Activated CD8-positive, alpha-beta memory T cell treated with anti-CD3 and anti-CD28 coated beads for 48 hours (primary cell): ENCODE results near the gene SLC22A23.

ENCODE experiments used
- DNase-seq, 3 experiments: peaks; one replicate each; pipeline ENCODE4 v3.0.0-alpha.2; 2020; ENCODE audit warnings: low read depth in 2 of 3, low spot score in 2 of 3

SLC22A23 gene

DNA sequence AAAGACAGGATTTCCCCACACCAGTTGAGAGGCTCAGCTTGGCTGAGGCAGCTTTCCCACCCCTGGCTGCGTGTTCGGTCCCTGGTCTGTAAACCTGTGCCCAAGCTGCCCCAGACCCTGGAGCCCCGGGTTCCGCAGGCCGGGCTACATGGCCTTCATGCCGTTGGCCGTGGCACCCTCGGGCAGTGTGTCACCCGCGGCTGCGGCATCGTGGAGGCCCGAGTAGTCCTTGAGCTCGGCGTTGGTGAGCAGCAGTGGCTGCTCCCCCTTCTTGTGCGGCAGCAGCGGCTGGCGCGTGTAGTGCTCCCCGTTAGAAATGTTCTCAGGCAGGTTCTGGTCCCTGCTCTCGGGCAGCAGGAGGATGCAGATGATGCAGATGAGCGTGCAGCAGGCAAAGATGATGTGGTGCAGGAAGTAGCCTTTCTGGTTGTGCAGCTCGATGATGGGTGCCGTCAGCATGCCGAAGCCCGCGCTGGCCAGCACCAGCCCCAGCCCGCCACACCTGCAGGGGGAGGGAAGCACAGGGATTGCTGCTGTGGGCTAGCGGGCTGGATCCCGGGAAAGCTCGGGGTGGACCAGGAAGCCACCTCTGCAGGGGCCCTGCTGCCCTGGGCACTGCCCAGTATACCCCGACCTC is 183.8 kb downstream of the SLC22A23 start:
- no peak for DNase-seq

DNA sequence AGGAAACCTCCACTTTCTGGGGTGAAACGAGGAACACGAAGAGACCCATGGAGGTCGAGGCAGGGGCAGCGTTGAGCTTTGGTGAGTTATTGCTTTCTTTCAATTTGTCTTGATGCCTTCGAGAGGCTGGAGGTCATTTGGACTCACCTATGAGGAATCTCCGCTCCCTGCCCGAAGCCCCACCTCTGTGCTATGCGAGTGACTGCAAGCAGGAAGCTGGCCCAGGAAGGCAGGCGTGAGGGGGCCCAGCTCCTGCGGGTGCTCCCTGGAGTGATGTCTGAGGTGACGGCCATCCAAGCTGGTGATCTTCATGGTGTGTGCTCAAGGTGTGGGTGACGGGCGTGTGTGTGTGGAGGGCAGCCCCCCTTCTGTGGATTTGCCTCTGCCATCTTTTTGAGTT is 185.1 kb downstream of the SLC22A23 start:
- DNase-seq = no peak

GRCh38 chr6:3270258-3270657 is 186.6 kb downstream of the SLC22A23 start:
- no peak for DNase-seq

- no peak for DNase-seq
Observed at GRCh38 chr6:3269281-3269975, 187.4 kb downstream of the SLC22A23 start.

GRCh38 chr6:3268680-3269079 is 188.2 kb downstream of the SLC22A23 start:
- DNase-seq = no peak

DNA sequence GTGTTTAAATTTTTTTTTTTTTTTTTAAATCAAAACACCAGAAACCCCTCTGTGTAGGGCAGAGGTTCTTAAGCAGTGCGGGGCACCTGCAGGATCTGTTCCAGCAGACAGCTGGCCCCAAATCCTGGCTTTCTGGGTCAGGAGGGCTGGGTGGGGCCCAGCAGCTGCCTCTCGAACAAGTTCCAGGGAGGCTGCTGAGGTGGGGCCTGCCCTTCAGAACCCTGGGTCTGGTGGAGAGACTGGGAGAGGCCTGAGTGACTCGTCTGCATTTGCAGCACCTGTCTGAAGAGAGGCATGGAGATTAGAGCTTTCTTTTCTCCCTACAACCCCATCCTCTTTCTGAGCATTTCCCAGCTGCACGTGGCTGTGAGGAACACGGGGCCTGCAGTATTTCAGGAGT is 189.7 kb downstream of the SLC22A23 start:
- DNase-seq = no peak

GRCh38 chr6:3266170-3266569 is 190.7 kb downstream of the SLC22A23 start:
- DNase-seq = no peak

- no peak for DNase-seq
Observed at GRCh38 chr6:3265671-3266070, 191.2 kb downstream of the SLC22A23 start.

GRCh38 chr6:3264356-3264755 is 192.5 kb downstream of the SLC22A23 start:
- DNase-seq = no peak

DNA sequence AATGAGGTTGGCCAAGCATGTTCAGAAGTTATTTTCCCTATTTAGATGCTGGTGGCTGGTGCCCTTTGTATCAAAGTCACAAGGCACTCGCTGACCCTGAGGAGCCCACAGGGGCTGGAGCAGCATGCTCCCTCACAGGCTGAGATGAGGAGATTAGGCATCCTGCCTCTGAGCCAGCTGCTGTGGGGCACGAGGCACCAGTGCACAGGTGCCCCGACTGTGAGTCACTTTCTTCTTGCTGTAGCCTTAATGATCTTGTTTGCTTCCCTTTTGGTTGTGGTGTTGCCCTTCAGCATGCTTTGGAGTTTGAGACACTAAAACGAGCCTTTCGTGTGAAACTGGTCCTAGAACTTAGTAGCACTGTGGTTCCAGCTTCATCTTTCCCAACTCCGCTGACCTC is 193.8 kb downstream of the SLC22A23 start:
- DNase-seq = no peak

DNA sequence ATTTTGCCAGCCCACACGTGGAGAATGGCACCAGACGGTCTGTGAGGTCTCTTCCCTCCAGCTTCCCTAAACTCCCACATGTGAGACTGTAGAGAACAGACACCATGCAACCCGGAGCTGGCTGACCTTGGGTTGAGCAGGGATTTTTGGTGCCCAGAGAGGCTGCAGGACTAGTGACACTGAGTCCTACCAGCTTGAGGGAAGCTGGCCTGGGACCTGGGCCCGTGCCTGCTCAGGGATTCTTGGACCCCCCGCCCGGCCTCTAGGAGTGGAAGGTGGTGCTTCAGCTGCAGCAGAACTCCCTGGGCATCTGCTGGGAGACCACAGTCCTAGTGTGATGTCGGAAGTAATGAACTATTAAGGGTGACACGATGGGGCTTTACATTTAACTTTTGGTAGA is 194.9 kb downstream of the SLC22A23 start:
- no peak for DNase-seq

GRCh38 chr6:3261518-3261820 is 195.4 kb downstream of the SLC22A23 start:
- DNase-seq = no peak

- DNase-seq = no peak
Observed at GRCh38 chr6:3260772-3261517, 195.9 kb downstream of the SLC22A23 start.

DNA sequence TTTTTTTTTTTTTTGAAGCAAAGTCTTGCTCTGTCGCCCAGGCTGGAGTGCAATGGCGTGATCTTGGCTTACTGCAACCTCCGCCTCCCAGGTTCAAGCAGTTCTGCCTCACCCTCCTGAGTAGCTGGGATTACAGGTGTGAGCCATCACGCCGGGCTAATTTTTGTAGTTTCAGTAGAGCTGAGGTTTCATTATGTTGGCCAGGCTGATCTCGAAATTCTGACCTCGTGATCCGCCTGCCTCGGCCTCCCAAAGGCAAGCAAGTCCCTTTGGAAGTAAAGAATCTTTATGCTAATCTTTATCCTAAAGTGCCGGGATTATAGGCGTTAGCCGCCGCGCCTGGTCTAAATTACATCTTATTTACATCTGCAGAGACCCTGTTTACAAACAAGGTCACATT is 196.6 kb downstream of the SLC22A23 start:
- no peak for DNase-seq

DNA sequence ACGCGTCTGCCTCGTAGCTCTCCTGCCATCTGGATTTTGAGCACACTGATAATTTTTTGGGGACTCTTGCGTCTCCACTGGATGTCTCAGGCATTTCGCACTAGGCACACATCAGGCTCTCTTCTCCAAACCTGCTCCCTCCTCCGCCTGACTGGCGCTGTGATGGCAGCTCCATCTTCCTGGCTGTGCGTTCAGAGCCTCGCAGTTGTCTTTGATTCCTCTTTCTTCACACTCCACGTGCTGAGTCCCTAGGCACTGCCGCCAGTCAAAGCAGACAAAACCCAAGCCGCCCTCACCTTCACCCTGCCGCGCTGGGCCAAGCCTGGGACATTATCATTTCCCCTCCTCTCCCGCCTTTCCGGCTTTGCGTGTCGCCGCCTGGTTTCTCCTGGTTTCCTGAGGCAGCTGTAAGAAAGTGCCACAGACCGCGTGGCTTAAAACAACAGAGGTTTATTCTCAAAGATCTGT is 197.3 kb downstream of the SLC22A23 start:
- peak in 2 of 3 experiments; percentile 6 to 17 for DNase-seq

DNA sequence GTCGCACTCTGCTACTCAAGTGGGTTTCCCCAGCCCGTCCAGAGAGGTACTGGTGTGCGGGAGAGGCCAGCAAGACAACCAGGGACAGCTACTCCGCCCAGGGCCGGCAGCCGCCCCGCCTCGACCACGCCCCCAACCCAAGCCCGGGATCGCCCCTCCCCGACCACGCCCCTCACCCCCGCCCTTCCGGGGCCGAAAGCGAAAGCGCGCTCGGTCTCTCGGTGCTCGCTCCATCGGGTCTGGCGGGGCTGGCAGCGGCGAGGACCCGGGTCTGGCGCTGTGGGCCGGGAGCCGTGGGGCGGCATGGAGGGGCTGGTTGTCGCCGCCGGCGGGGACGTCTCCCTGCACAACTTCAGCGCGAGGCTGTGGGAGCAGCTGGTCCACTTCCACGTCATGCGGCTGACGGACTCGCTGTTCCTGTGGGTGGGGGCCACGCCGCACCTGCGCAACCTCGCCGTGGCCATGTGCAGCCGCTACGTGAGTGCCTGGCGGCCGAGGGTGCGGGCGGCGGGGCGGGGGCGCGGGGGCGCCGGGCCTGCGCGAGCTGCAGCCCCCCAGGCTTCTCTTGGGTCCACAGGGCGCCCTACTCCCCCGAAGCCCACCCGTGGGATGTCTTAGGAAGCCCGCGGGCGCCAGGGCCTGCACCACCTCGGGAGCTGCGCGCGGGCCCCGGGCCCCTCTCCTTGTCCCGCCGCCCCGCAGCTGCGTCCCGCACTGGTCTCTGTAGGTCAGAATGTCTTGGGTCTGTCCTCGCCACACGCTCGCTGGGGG is 197.9 kb downstream of the SLC22A23 start, which contains the start of gene PSMG4:
Gene PSMG4 (plus strand): TSS at position 228 of the 771 bp plus-strand sequence. CDS start 76 bp downstream, at position 304.
- DNase-seq = peak; percentile 83 to 93 (median 90)

- no peak for DNase-seq
Observed at GRCh38 chr6:3258201-3258600, 198.6 kb downstream of the SLC22A23 start.

- no peak for DNase-seq
Observed at GRCh38 chr6:3253597-3253961, 203.3 kb downstream of the SLC22A23 start.

GRCh38 chr6:3252861-3253596 is 203.8 kb downstream of the SLC22A23 start:
- DNase-seq = no peak

- no peak for DNase-seq
Observed at GRCh38 chr6:3252369-3252768, 204.5 kb downstream of the SLC22A23 start.
